HEK293 (cell line): ENCODE measurements around the gene SUGP2.

Source experiments
- CTCF ChIA-PET: fragments of 350-600 bp; formaldehyde crosslinking; extraction: SDS; loops from one replicate; lab custom pipeline; 2021; ENCODE audit warnings: antibody characterized with exemption; lab: Yijun Ruan, JAX
- POLR2A ChIA-PET: fragments of 300-600 bp; formaldehyde crosslinking; extraction: SDS; loops from one replicate; lab custom pipeline; 2020; ENCODE audit warnings: antibody characterized with exemption, inconsistent platforms; lab: Yijun Ruan, JAX
- H3K27ac ChIP-seq: fragments of 200-500 bp; sonication (Bioruptor generic); 2 replicates; pipeline ENCODE4 v1.5.1; 2014; ENCODE audit warnings: low read depth, low read length, control low read depth, inconsistent platforms; ENCODE audit errors: extremely low read depth
- H3K36me3 ChIP-seq, 2 experiments: fragments of 200-500 bp in 1 of 2; sonication (Bioruptor generic) in 1 of 2; 1 replicate in 1 of 2; 2 replicates in 1 of 2; pipeline ENCODE4 v1.5.1; 2014 to 2017; ENCODE audit warnings: inconsistent platforms in 2 of 2, low read length in 2 of 2; ENCODE audit not compliant: control insufficient read depth in 2 of 2, insufficient read depth in 1 of 2
- H3K4me1 ChIP-seq: fragments of 200-500 bp; sonication (Bioruptor generic); 2 replicates; pipeline ENCODE4 v1.5.1; 2014; ENCODE audit warnings: mild to moderate bottlenecking, low read length, inconsistent platforms; ENCODE audit not compliant: control insufficient read depth, insufficient read depth
- H3K4me3 ChIP-seq: 2 replicates; pipeline ENCODE4 v1.5.1; 2011; ENCODE audit warnings: low read depth, mild to moderate bottlenecking, control low read depth, low read length, moderate library complexity
- H3K9me3 ChIP-seq: fragments of 200-500 bp; sonication (Bioruptor generic); 2 replicates; pipeline ENCODE4 v1.5.1; 2014; ENCODE audit warnings: low read depth, low read length, inconsistent platforms; ENCODE audit not compliant: control insufficient read depth, insufficient read depth
- BCL11A ChIP-seq: fragments of 450-650 bp; formaldehyde crosslinking; IDR thresholded peaks from 2 replicates; pipeline ENCODE4 v1.5.1; 2016; ENCODE audit warnings: low read depth, missing biosample characterization, missing genetic modification characterization
- FEZF1 ChIP-seq: fragments of 450-650 bp; formaldehyde crosslinking; IDR thresholded peaks from 2 replicates; pipeline ENCODE4 v1.5.1; 2016; ENCODE audit warnings: missing biosample characterization, missing genetic modification characterization
- HOXA7 ChIP-seq: sonication (generic); formaldehyde crosslinking; IDR thresholded peaks from 2 replicates; pipeline ENCODE4 v1.8.1; 2022; ENCODE audit warnings: missing genetic modification reagents, borderline replicate concordance
- KLF16 ChIP-seq: fragments of 450-650 bp; formaldehyde crosslinking; IDR thresholded peaks from 2 replicates; pipeline ENCODE4 v1.5.1; 2017; ENCODE audit warnings: missing biosample characterization, missing genetic modification characterization
- SP2 ChIP-seq: fragments of 450-650 bp; formaldehyde crosslinking; IDR thresholded peaks from 2 replicates; pipeline ENCODE4 v1.5.1; 2016; ENCODE audit warnings: missing biosample characterization, missing genetic modification characterization
- ZBTB7A ChIP-seq: fragments of 450-650 bp; formaldehyde crosslinking; IDR thresholded peaks from 2 replicates; pipeline ENCODE4 v1.5.1; 2016; ENCODE audit warnings: low read depth, missing biosample characterization, missing genetic modification characterization
- ZNF121 ChIP-seq: fragments of 450-650 bp; formaldehyde crosslinking; IDR thresholded peaks from 2 replicates; pipeline ENCODE4 v1.5.1; 2016; ENCODE audit warnings: missing biosample characterization, missing genetic modification characterization
- ZNF138 ChIP-seq: fragments of 450-650 bp; formaldehyde crosslinking; IDR thresholded peaks from 2 replicates; pipeline ENCODE4 v1.5.1; 2016; ENCODE audit warnings: missing biosample characterization, missing genetic modification characterization, borderline replicate concordance
- ZNF350 ChIP-seq: fragments of 450-650 bp; formaldehyde crosslinking; IDR thresholded peaks from 2 replicates; pipeline ENCODE4 v1.5.0; 2017; ENCODE audit warnings: missing biosample characterization, mild to moderate bottlenecking, missing genetic modification characterization
- ZNF561 ChIP-seq: fragments of 450-650 bp; IDR thresholded peaks from 2 replicates; pipeline ENCODE4 v1.5.1; 2018; ENCODE audit warnings: missing biosample characterization, missing genetic modification characterization, borderline replicate concordance
- ZNF624 ChIP-seq: fragments of 450-650 bp; formaldehyde crosslinking; IDR thresholded peaks from 2 replicates; pipeline ENCODE4 v1.5.1; 2017; ENCODE audit warnings: missing biosample characterization, missing genetic modification characterization
- ZNF654 ChIP-seq: fragments of 450-650 bp; formaldehyde crosslinking; IDR thresholded peaks from 2 replicates; pipeline ENCODE4 v1.5.1; 2016; ENCODE audit warnings: low read depth, missing biosample characterization, missing genetic modification characterization
- ZNF768 ChIP-seq: fragments of 450-650 bp; formaldehyde crosslinking; IDR thresholded peaks from 2 replicates; pipeline ENCODE4 v1.5.1; 2018; ENCODE audit warnings: missing biosample characterization, mild to moderate bottlenecking, missing genetic modification characterization
- ZSCAN30 ChIP-seq: fragments of 450-650 bp; IDR thresholded peaks from 2 replicates; pipeline ENCODE4 v1.5.1; 2018; ENCODE audit warnings: missing biosample characterization, mild to moderate bottlenecking, missing genetic modification characterization, moderate library complexity
- TF ChIP-seq, protein P1 (sequence below): fragments of 450-650 bp; formaldehyde crosslinking; IDR thresholded peaks from 2 replicates; pipeline ENCODE4 v1.5.0; 2017; ENCODE audit warnings: missing biosample characterization, missing genetic modification characterization, borderline replicate concordance
- TF ChIP-seq, protein P2 (sequence below): fragments of 450-650 bp; formaldehyde crosslinking; IDR thresholded peaks from 2 replicates; pipeline ENCODE4; 2016; ENCODE audit warnings: missing biosample characterization, missing genetic modification characterization
- TF ChIP-seq, protein P3 (sequence below): fragments of 450-650 bp; formaldehyde crosslinking; IDR thresholded peaks from 2 replicates; pipeline ENCODE4 v1.5.1; 2017; ENCODE audit warnings: missing biosample characterization, missing genetic modification characterization
- TF ChIP-seq, protein P4 (sequence below): fragments of 450-650 bp; formaldehyde crosslinking; IDR thresholded peaks from 2 replicates; pipeline ENCODE4 v1.5.1; 2016; ENCODE audit warnings: missing biosample characterization, missing genetic modification characterization, low read depth
- TF ChIP-seq, protein P5 (sequence below): fragments of 450-650 bp; formaldehyde crosslinking; IDR thresholded peaks from 2 replicates; pipeline ENCODE4 v1.5.1; 2016; ENCODE audit warnings: missing biosample characterization, missing genetic modification characterization

The SUGP2 gene

DNA sequence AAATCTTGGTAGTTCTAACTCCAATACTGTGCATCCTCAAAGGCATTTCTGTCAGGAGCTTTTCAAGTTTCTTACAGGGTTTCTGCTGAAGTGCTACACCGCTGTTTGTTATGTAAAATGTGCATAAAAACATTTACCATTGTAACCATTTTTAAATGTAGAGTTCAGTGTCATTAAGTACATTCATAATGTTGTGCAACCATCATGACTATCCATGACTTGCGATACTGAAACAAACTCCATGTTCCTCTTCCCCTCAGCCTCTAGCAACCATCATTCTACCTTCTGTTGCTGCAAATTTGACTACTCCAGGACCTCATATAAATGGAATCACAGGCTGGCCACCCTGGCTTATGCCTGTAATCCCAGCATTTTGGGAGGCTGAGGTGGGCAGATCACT is 16.1 kb upstream of the SUGP2 start:
- Histone ChIP-seq H3K9me3 (no peaks in the 10 kb centered on the region), H3K4me1 (no peaks in the 10 kb centered on the region), H3K4me3 (no peak overlapping the region), H3K27ac (no peak overlapping the region), H3K36me3 (peaks cover 5 to 64% of the 10 kb centered on the region in 2 experiments; a peak in 2 of 3 replicates)
- ChIA-PET POLR2A (no interaction called here), CTCF (no interaction called here)
- TF ChIP-seq ZNF768 (tag by site-specific recombination) (no peak), SP2 (tag by site-specific recombination) (no peak), ZNF350 (tag by site-specific recombination) (no peak)
- TF ChIP-seq, protein P1, sequence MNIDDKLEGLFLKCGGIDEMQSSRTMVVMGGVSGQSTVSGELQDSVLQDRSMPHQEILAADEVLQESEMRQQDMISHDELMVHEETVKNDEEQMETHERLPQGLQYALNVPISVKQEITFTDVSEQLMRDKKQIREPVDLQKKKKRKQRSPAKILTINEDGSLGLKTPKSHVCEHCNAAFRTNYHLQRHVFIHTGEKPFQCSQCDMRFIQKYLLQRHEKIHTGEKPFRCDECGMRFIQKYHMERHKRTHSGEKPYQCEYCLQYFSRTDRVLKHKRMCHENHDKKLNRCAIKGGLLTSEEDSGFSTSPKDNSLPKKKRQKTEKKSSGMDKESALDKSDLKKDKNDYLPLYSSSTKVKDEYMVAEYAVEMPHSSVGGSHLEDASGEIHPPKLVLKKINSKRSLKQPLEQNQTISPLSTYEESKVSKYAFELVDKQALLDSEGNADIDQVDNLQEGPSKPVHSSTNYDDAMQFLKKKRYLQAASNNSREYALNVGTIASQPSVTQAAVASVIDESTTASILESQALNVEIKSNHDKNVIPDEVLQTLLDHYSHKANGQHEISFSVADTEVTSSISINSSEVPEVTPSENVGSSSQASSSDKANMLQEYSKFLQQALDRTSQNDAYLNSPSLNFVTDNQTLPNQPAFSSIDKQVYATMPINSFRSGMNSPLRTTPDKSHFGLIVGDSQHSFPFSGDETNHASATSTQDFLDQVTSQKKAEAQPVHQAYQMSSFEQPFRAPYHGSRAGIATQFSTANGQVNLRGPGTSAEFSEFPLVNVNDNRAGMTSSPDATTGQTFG (tag by site-specific recombination): no peak
- TF ChIP-seq, protein P2, sequence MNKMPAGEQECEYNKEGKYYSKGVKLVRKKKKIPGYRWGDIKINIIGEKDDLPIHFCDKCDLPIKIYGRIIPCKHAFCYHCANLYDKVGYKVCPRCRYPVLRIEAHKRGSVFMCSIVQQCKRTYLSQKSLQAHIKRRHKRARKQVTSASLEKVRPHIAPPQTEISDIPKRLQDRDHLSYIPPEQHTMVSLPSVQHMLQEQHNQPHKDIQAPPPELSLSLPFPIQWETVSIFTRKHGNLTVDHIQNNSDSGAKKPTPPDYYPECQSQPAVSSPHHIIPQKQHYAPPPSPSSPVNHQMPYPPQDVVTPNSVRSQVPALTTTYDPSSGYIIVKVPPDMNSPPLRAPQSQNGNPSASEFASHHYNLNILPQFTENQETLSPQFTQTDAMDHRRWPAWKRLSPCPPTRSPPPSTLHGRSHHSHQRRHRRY: no peak

DNA sequence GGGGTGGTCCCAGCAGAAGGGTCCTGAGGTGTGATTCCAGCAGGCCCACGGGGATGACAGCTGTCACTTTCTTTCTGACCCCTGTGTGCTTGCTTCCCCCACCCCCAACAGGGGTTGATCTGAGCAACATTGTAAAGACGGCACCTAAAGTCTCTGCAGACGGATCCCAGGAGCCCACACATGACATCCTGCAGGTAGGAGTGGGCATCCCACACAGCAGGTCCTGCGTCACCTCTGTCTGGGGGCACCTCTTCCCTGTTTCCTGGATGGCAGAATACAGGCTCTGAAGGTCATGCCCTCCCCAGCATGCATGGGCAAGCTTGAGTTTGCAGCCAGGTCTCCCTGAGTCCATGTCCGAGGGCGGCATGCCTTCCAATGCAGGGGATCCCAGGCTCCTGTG is 10.6 kb upstream of the SUGP2 start:
- Histone ChIP-seq H3K27ac (no peak overlapping the region), H3K36me3 (peaks cover 1 to 51% of the 10 kb centered on the region in 2 experiments; a peak in 2 of 3 replicates), H3K9me3 (no peaks in the 10 kb centered on the region), H3K4me1 (no peaks in the 10 kb centered on the region), H3K4me3 (no peak overlapping the region)
- ChIA-PET CTCF (no interaction called here), POLR2A (no interaction called here)
- TF ChIP-seq ZSCAN30 (tag by site-specific recombination) (no peak), KLF16 (tag by site-specific recombination) (no peak), ZNF121 (tag by site-specific recombination) (no peak), ZNF654 (no peak), ZBTB7A (tag by site-specific recombination) (no peak), BCL11A (tag by site-specific recombination) (no peak), ZNF624 (no peak), ZNF138 (tag by site-specific recombination) (no peak), HOXA7 (CRISPR knock-in tag) (no peak), ZNF561 (tag by site-specific recombination) (no peak), FEZF1 (no peak)
- TF ChIP-seq, protein P3, sequence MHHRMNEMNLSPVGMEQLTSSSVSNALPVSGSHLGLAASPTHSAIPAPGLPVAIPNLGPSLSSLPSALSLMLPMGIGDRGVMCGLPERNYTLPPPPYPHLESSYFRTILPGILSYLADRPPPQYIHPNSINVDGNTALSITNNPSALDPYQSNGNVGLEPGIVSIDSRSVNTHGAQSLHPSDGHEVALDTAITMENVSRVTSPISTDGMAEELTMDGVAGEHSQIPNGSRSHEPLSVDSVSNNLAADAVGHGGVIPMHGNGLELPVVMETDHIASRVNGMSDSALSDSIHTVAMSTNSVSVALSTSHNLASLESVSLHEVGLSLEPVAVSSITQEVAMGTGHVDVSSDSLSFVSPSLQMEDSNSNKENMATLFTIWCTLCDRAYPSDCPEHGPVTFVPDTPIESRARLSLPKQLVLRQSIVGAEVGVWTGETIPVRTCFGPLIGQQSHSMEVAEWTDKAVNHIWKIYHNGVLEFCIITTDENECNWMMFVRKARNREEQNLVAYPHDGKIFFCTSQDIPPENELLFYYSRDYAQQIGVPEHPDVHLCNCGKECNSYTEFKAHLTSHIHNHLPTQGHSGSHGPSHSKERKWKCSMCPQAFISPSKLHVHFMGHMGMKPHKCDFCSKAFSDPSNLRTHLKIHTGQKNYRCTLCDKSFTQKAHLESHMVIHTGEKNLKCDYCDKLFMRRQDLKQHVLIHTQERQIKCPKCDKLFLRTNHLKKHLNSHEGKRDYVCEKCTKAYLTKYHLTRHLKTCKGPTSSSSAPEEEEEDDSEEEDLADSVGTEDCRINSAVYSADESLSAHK (tag by site-specific recombination): no peak
- TF ChIP-seq, protein P4, sequence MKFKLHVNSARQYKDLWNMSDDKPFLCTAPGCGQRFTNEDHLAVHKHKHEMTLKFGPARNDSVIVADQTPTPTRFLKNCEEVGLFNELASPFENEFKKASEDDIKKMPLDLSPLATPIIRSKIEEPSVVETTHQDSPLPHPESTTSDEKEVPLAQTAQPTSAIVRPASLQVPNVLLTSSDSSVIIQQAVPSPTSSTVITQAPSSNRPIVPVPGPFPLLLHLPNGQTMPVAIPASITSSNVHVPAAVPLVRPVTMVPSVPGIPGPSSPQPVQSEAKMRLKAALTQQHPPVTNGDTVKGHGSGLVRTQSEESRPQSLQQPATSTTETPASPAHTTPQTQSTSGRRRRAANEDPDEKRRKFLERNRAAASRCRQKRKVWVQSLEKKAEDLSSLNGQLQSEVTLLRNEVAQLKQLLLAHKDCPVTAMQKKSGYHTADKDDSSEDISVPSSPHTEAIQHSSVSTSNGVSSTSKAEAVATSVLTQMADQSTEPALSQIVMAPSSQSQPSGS (tag by site-specific recombination): no peak
- TF ChIP-seq, protein P5, sequence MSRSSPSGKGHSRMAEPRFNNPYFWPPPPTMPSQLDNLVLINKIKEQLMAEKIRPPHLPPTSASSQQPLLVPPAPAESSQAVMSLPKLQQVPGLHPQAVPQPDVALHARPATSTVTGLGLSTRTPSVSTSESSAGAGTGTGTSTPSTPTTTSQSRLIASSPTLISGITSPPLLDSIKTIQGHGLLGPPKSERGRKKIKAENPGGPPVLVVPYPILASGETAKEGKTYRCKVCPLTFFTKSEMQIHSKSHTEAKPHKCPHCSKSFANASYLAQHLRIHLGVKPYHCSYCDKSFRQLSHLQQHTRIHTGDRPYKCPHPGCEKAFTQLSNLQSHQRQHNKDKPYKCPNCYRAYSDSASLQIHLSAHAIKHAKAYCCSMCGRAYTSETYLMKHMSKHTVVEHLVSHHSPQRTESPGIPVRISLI: no peak
- TF ChIP-seq, protein P2: no peak
